HT-29 (cell line): ENCODE results near the gene SATB2. TPM values are rescaled to one million over a fixed set of nuclear protein-coding genes. Genes with fewer than 3 reads are reported as not detected.

Experiments used
- DNase-seq: peaks from one replicate; pipeline ENCODE4 v3.0.0-alpha.2; 2015; ENCODE audit warnings: low spot score
- total RNA-seq: library from RNA; depleted of rRNA; stranded (reverse); fragments of >200 nt; shearing (Covaris generic); gene quantifications from 2 replicates; pipeline ENCODE4 v1.2.3, GENCODE V29; 2014

Gene SATB2
- total RNA-seq, 1 experiment from 2014 or later: 0.18 TPM

- DNase-seq: no peak
Measured at GRCh38 chr2:199465988-199466691, 8.4 kb upstream of the SATB2 start.

DNA sequence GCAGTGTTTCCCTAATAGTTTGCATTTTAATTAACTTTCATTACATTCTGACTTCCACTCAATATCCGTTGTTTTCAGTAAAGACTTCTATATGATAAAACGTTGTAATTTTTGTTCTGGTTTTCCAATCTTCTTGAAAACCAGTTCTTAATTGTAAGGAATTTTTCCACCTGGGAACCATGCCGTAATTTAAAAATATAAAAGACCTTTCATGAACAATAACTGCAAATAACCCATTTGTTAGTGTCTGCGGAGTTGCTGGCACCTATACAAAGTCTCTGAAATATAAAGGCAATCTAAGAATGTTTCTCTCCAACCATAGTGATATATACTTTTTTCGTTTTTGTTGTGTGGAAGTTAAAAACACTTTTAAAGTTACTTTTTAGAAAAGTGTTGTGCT is 7.7 kb upstream of the SATB2 start:
- DNase-seq: no peak

DNA sequence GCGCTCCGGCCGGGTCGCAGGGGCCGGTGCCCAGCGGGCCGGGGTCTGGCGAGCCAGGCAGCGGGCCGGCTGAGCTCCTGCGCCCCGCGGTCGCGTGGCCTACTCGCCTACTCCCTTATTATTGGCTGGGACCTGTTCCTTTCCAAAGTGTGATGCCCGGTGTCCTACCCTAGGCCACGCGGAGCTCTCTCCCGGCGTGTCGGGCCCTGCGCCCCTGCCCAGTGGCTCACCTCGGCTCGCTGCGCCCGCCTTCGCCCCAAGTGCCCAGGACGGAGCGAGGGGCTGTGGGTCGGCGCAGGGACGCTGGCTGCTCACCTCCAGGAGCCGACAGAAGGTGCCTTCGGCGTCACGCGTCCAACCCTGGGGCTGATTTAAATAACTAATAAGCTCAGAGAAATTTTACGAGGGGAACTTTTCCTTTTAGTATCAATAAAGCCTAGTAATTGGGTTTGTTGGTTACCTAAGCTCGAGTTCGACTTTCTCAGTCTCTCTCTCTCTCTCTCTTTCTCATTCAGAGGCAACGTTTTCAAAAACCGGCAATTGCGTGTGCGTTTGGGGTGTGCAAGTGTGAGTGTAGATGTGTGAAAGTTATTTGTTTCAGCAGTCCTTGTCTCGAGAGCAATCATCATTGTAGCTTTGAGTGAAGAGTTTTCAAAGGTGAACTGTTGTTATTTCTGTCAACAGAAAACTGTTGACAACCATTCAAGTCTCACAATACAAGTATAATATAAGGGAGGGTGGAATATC is 7.0 kb upstream of the SATB2 start:
- no peak for DNase-seq

GRCh38 chr2:199463708-199464605 is 6.2 kb upstream of the SATB2 start:
- DNase-seq: no peak

DNA sequence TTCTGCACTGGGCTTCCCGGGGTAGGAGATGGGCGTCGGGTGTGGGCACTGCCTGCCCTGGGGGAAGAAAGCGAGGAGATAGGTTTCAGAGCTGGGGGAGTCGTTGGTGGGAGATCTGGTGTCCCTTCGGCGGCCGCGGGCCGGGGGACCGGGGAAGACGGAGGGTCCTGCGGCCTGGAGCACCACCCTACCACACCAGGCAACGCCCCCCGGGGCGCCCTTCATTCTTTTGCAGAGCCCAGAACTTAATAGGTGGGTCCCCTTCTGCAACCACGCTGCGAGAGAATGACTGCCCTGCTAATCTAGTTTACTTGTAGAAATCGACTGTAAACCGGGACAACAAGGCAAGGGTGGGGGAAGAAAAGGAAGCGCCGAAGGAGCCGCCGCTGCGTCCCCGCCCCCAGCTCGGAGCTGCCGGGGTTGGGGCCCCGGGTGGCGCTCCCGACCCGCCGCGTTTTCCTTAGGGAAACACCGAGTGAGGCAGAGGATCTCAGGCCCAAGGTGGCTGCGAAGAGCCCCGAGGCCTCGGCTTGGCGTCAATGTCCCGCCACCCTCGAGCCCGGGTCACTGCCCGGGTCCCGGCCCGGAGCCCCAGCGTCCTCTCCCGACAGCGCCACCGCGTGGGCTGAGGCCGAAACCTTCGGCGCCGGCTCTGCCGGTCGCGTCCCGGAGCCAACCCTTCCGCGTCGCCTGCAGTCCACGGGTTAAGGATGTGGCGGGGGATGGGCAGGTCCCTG is 5.4 kb upstream of the SATB2 start:
- DNase-seq: peak; percentile 63

DNA sequence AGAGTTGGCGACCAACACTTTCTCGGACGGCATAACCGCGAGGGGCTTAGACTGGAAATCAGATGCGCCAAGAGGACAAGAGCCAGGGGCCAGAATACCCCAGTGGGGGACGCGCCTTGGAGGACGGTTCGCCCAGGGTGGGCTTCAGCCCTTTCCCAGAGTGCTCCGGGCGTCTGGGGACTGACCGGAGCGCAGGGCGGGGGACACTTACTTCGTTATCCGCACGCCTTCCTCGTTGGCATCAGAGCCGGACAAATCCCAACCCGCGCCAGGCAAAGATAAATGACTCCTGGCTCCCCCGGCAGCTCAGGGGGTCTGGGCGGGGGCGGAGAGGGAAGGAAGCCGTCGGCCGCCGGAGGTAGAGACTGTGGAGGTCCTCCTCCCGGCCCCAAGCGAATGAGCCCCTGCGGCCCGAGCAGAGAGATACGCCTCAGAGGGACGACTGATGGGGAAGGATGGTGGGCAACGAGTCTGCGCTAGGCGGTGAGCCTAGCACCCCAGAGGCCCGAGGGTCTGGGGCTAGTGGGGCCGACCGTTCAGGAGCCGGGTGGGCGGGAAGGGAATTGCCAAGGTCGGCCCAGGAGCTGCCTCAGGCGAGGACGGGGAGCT is 4.7 kb upstream of the SATB2 start:
- no peak for DNase-seq

DNA sequence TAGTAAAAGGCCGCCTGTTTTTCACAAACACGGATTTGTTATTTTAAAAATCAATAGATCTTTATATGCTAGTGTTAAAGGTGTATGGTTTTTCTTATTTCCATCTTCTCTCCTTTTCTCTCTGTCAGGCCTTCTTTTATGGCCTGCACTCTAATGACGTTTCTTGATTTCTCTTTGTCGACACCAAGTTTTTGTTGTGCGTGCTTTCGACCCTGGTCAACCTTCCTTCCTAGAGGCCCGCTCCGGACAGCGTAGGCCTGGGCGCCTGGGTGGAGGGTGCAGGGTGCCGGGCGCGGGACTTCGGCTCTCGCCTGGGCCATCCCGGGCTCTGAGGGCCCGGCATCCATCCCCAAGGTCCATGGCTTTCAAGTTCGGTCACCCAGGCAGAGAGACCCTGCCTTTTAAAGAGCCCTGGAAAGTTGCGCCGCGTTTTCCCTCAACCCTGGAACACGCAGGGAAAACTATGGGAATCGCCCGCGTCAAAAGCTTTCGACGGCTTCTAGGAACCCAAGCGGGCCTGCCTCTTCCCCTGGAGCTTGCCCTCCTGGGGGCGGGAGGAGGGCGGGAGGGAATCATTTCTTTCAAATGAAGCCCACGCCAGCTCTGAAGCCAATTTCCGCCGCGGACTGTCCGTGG is 4.1 kb upstream of the SATB2 start:
- no peak for DNase-seq

GRCh38 chr2:199460846-199461710 is 3.3 kb upstream of the SATB2 start:
- DNase-seq: no peak

DNA sequence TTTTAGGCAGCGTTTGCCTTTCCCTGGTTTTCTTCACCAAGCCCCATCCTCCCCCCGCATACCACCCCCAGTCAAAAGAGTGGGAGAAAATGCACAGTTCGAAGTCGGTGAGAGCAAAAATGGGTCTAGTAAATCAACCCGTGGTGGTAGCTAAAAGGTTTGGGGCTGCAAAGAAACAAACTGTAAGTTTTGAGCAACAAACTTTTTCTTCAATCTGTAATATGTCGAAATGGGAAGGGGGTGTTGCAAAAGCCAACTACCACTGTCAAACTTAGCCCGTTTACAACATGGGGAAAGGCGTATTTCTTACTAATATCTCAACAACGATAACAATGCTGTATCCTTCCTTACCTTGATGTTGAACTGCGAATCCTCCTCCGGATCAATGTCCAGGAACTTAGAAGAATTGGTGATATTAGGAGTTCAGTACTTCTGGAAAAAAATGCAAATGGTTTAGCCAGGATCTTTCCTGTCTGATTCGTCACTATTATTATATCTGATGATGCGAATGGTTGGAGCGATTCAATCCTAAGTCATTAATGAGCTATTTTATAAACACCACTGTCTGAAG is 2.4 kb upstream of the SATB2 start:
- DNase-seq: peak; percentile 20

GRCh38 chr2:199459286-199460100 is 1.8 kb upstream of the SATB2 start:
- peak; percentile 84 for DNase-seq

DNA sequence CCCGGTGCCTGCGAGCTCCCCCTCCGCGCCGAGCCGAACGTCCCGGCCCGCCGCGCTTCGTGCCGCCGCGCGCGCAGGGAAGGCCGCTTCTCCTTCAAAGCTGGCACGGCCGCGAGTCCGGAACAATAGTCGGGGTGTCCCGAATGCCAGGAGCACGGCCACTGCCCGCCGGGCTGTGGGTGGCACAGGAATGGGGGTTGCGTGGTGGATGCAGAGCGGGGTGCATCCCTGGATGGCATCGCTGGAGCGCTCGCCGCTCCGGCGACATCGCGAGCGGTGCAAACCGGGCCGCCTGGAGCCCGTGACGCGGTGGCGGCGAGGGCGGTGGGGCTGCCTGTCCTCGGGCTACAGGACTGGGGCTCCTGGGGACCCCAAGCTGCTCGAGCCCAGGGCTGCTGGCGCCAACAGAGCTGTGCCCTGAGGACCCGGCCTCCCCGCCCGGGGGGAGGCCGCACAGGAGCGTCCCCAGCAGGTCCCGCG is 1.1 kb upstream of the SATB2 start:
- peak; percentile 52 for DNase-seq

GRCh38 chr2:199458009-199458805 is 468 bp upstream of the SATB2 start:
- peak; percentile 7 for DNase-seq

GRCh38 chr2:199456383-199457146 is 1.2 kb downstream of the SATB2 start:
- DNase-seq: no peak

DNA sequence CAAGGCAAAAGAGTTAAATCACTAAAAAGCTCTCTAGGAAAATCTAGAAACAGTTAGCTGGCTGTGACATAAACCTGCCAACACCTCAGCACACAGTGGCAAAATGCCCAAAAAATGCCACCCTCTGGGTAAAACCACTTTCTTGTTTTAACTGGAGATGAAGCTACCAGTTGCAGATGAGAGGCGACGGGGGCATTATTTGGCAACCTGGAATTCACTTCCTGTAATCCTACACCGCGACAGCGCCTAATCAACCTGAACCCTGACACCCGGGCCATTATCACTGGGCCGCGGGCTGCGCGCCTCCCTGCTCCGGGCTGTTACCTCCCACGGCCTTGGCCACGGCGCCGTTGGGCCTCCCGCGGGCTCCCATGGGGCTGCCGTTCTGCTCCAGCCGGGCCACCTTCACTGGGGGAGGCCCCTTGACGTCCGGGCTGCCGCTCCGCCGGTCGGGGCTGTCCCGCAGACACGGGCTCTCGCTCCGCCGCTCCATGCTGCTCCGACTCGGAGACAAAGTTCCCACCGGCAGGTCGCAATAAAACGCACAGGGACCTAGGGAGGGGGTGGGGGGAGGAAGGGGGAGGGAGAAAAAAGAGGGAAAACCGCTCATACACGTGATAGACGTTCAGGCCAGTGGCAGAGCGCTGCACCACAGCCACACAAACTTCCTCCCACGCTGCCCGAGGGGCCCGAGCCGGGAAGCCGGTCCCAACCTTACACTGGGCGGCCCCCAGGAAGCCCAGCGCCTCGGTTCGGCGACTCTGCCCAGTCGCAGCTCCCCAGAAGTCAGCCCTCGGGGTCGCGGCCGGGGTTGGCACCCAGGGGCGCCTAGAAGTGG is 2.0 kb downstream of the SATB2 start:
- peak; percentile 3 for DNase-seq

- DNase-seq: no peak
Measured at GRCh38 chr2:199455210-199455544, 2.6 kb downstream of the SATB2 start.

- DNase-seq: no peak
Measured at GRCh38 chr2:199452991-199453379, 4.8 kb downstream of the SATB2 start.
